ENCODE measurements around the gene FXYD3. TPM values are rescaled to one million over a fixed set of nuclear protein-coding genes. Genes with fewer than 3 reads are reported as not detected.

Gene FXYD3
- total RNA-seq, 6 experiments from 2014 or later, result 1.0 TPM; not detected in 5

GRCh38 chr19:35136231-35136630 is 20.6 kb downstream of the FXYD3 start:
- H3K36me3 ChIP-seq, result no peaks in the 10 kb centered on the region
- intact Hi-C loops (cut with DNase I), result loop anchor here in 1 of 2 donors (5.0 kb wide), 1 partner anchor 94 kb away; the partner anchor contains the start of gene HPN
- no peak for DNase-seq
- peaks cover 0 to 46% (median 14%) of the 10 kb centered on the region in 4 donors for H3K4me1 ChIP-seq
- no peak for TF ChIP-seq POLR2A (IDR thresholded peaks at IDR 0.05)
- TF ChIP-seq, protein P1, sequence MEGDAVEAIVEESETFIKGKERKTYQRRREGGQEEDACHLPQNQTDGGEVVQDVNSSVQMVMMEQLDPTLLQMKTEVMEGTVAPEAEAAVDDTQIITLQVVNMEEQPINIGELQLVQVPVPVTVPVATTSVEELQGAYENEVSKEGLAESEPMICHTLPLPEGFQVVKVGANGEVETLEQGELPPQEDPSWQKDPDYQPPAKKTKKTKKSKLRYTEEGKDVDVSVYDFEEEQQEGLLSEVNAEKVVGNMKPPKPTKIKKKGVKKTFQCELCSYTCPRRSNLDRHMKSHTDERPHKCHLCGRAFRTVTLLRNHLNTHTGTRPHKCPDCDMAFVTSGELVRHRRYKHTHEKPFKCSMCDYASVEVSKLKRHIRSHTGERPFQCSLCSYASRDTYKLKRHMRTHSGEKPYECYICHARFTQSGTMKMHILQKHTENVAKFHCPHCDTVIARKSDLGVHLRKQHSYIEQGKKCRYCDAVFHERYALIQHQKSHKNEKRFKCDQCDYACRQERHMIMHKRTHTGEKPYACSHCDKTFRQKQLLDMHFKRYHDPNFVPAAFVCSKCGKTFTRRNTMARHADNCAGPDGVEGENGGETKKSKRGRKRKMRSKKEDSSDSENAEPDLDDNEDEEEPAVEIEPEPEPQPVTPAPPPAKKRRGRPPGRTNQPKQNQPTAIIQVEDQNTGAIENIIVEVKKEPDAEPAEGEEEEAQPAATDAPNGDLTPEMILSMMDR (IDR thresholded peaks at IDR 0.05), result no peak
- H3K9me3 ChIP-seq, result no peaks in the 10 kb centered on the region
- WGBS (ENCODE audit: insufficient coverage, low coverage, low lambda C conversion rate, missing lambda C conversion rate), result 84% methylated on average over 4 of the region's 11 CpGs
- H3K27me3 ChIP-seq, result no peaks in the 10 kb centered on the region
- ATAC-seq, result no peak
- H3K27ac ChIP-seq, result peak overlapping the region; percentile 33 to 97 (median 86)
- no peak overlapping the region for H3K4me3 ChIP-seq

DNA sequence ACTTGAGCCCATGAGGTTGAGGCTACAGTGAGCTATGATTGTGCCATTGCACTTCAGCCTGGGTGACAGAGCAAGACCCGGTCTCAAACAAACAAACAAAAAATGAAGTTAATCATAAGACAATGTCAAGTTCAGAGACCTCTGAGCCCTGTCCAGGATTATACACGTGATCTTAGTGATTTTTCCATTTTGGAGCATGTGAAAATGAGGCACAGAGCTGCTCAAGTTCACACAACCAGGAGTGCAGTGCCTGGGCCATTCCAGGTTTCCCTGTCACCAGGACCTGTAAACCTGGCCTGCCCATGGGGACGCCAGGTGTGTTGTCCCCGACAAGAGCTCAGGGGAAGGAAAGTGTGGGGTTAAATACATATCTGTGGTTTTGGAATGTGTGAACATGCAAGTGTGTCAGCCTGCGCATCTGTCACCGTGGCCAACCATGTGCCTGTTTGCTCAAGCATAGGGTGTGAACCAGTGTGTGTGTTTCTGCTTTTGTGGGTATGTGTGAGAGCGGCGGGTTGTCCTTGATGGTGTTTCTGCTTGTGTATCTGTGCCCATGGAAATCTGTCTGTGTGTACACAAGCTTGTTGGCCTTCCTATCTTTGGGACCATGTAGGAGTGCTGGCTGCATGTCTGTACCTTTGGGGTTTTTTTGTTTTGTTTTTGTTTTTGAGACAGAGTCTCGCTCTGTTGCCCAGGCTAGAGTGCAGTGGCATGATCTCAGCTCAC is 21.5 kb downstream of the FXYD3 start:
- H3K9me3 ChIP-seq, result no peaks in the 10 kb centered on the region
- H3K4me3 ChIP-seq, result peak overlapping the region in 2 of 3 donors; percentile 56 to 57
- WGBS (ENCODE audit: insufficient coverage, low coverage, low lambda C conversion rate, missing lambda C conversion rate), result 13% methylated on average over 8 of the region's 9 CpGs
- peak; percentile 63 to 90 (median 86) for DNase-seq
- peaks cover 0 to 52% (median 14%) of the 10 kb centered on the region in 4 donors for H3K4me1 ChIP-seq
- no peaks in the 10 kb centered on the region for H3K27me3 ChIP-seq
- ATAC-seq, result peak; percentile 23 to 46 (median 28)
- H3K27ac ChIP-seq, result peak overlapping the region; percentile 86 to 97 (median 93)
- H3K36me3 ChIP-seq, result peaks cover 0 to 6% (median 0%) of the 10 kb centered on the region in 4 donors
- TF ChIP-seq, protein P1 (IDR thresholded peaks at IDR 0.05), result no peak
- TF ChIP-seq POLR2A (IDR thresholded peaks at IDR 0.05), result peak; percentile 81
- intact Hi-C loops (cut with DNase I), result loop anchor here in 1 of 2 donors (5.0 kb wide), 1 partner anchor 95 kb away; the partner anchor contains the start of gene HPN

DNA sequence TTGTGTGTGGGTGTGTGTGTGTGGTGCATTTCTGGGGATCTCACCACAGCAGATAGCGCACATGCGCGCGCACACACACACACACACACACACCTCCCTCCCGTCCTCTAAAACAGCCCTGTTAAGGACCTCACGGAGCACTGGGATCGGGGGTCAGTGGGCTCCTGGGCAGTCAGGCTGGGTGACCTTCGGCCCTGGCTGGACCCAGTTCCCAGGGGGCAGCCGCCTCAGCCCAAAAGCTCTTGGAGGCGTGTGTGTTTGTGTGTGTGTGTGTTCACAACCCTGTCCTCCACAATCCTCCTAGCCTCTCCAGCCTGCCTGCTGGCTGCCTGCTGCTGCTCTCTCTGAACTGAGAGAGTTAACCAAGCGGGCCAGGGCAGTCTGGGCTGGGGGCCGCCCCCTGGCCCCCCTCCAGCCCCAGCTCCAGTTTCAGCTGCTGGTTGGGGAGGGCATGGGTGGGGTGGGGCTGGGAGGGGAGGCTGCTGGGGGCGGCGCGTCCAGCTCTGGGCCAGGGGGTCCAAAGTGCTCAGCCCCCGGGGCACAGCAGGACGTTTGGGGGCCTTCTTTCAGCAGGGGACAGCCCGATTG is 22.8 kb downstream of the FXYD3 start, which contains the start of gene FXYD1:
FXYD1 (plus strand) TSS at position 520 of the 588 bp plus-strand sequence. CDS start 1,256 bp downstream, outside the sequence.
- WGBS (ENCODE audit: insufficient coverage, low coverage, low lambda C conversion rate, missing lambda C conversion rate), result 0% methylated on average over 2 of the region's 18 CpGs
- H3K9me3 ChIP-seq, result no peaks in the 10 kb centered on the region
- H3K4me3 ChIP-seq, result peak within 1 kb of the TSS; percentile 19 to 57 (median 56)
- ATAC-seq (peak; percentile 1 to 40 (median 26)), DNase-seq (peak; percentile 50 to 90 (median 81))
- peaks cover 0 to 52% (median 14%) of the 10 kb centered on the region in 4 donors for H3K4me1 ChIP-seq
- H3K27ac ChIP-seq, result peak within 1 kb of the TSS; percentile 86 to 97 (median 93)
- TF ChIP-seq, protein P1 (IDR thresholded peaks at IDR 0.05), result no peak
- TF ChIP-seq POLR2A (IDR thresholded peaks at IDR 0.05), result no peak
- H3K36me3 ChIP-seq, result peaks cover 0 to 6% (median 0%) of the 10 kb centered on the region in 4 donors
- no peaks in the 10 kb centered on the region for H3K27me3 ChIP-seq
- intact Hi-C loops (cut with DNase I), result loop anchor here in 1 of 2 donors (5.0 kb wide), 1 partner anchor 96 kb away; the partner anchor contains the start of gene HPN

DNA sequence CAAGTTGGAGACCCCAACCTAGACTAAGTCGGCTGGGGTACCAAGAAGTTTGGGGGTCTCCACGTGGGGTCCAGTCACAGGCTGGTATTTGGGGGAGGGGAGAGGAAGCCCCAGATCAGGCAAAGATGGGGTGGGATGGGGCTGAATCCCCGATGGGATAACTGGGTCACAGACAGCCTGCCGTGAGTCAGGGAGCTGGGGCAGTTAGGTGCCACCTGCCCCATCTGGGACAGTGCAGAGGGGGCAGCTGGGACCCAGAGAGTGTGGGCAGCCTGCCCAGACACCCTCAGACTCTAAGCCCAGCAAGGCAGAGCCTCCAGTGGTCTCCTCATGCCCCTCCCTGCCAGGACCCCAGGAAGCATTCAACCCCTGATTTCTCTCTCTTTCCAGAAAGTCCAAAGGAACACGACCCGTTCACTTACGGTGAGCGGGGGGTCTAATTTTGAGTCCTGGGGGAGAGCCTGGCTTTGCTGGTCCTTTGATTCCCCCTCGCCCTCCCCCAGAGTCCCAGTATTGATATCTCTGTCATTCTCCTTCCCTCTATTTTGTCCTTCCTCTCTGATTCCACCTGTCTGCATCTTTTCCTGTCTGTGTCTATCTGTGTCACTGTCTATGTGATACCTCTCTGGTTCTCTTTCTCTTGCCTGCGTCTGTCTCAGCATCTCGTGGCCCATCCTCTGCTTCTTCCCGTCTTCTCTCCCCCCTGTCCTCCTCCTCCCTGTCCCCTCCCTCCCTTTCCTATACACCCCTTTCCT is 24.8 kb downstream of the FXYD3 start:
- Histone ChIP-seq H3K9me3 (no peaks in the 10 kb centered on the region), H3K36me3 (peaks cover 0 to 6% (median 0%) of the 10 kb centered on the region in 4 donors), H3K4me1 (peaks cover 0 to 48% (median 11%) of the 10 kb centered on the region in 4 donors), H3K4me3 (peak overlapping the region; percentile 19 to 57 (median 56)), H3K27me3 (no peaks in the 10 kb centered on the region), H3K27ac (peak overlapping the region; percentile 86 to 97 (median 93))
- 20% methylated on average over 8 of the region's 12 CpGs for WGBS (ENCODE audit: insufficient coverage, low coverage, low lambda C conversion rate, missing lambda C conversion rate)
- intact Hi-C loops (cut with DNase I), result no loop called here
- TF ChIP-seq, protein P1 (IDR thresholded peaks at IDR 0.05), result no peak
- TF ChIP-seq POLR2A (IDR thresholded peaks at IDR 0.05), result no peak
- DNase-seq (no peak), ATAC-seq (no peak)

Measured in right lobe of liver (tissue), 6 donors.